Omental fat pad (tissue), 4 donors: ENCODE measurements around the gene SLIT1. TPM values are rescaled to one million over a fixed set of nuclear protein-coding genes. Genes with fewer than 3 reads are reported as not detected.

ENCODE experiments used
- ATAC-seq: fragments of 150-250 bp; one replicate; pipeline ENCODE4 v1.9.1; 2016; ENCODE audit warnings: mild to moderate bottlenecking, moderate library complexity; ENCODE audit not compliant: low FRiP score
- DNase-seq: peaks from one replicate; pipeline ENCODE4 v3.0.0-alpha.2; 2019; ENCODE audit warnings: low spot score
- CTCF ChIP-seq, 3 donors: fragments of 450-650 bp; IDR thresholded peaks; one replicate each; pipeline ENCODE4 v1.5.1; 2016 to 2017; ENCODE audit warnings: antibody characterized with exemption in 3 of 3, mild to moderate bottlenecking in 3 of 3, moderate library complexity in 2 of 3
- total RNA-seq, 4 donors: library from RNA; depleted of rRNA; stranded (reverse); fragments of >200 nt; gene quantifications; one replicate each; pipeline ENCODE4 v1.1.0, GENCODE V29; 2016

Gene SLIT1
- total RNA-seq, 4 donors from 2014 or later: 0.12 to 1.1 (median 0.28) TPM

GRCh38 chr10:97100657-97101056, 85.1 kb downstream of the SLIT1 start:
- ATAC-seq (no peak), DNase-seq (no peak)
- no peak for TF ChIP-seq CTCF (IDR thresholded peaks at IDR 0.05)

- DNase-seq (no peak), ATAC-seq (no peak)
- TF ChIP-seq CTCF (IDR thresholded peaks at IDR 0.05): no peak
Measured at GRCh38 chr10:97099868-97100267, 85.9 kb downstream of the SLIT1 start.

- TF ChIP-seq CTCF (IDR thresholded peaks at IDR 0.05): no peak
- ATAC-seq: no peak
- no peak for DNase-seq
Measured at GRCh38 chr10:97099089-97099488, 86.7 kb downstream of the SLIT1 start.

GRCh38 chr10:97097084-97097433, 88.7 kb downstream of the SLIT1 start:
- ATAC-seq: no peak
- no peak for DNase-seq

GRCh38 chr10:97096261-97097083, 89.3 kb downstream of the SLIT1 start:
- DNase-seq (no peak), ATAC-seq (no peak)
- TF ChIP-seq CTCF (IDR thresholded peaks at IDR 0.05): no peak

More at GRCh38 chr10:97097084-97097433, 88.7 kb downstream of the SLIT1 start:
- TF ChIP-seq CTCF (IDR thresholded peaks at IDR 0.05): no peak

- no peak for TF ChIP-seq CTCF (IDR thresholded peaks at IDR 0.05)
- ATAC-seq (no peak), DNase-seq (no peak)
Measured at GRCh38 chr10:97095701-97096260, 90.0 kb downstream of the SLIT1 start.

- no peak for TF ChIP-seq CTCF (IDR thresholded peaks at IDR 0.05)
- DNase-seq: no peak
- ATAC-seq: no peak
Measured at GRCh38 chr10:97090644-97091043, 95.1 kb downstream of the SLIT1 start.
